DND-41 (cell line): ENCODE measurements around the gene NUCB1.

Source experiments
- EZH2 ChIP-seq: IDR thresholded peaks from 3 replicates; pipeline ENCODE4 v1.6.1; 2012; ENCODE audit warnings: borderline replicate concordance, low read depth, mild to moderate bottlenecking, moderate library complexity, low read length, inconsistent platforms; ENCODE audit not compliant: severe bottlenecking
- TF ChIP-seq, protein P1 (sequence below): IDR thresholded peaks from 2 replicates; pipeline ENCODE4 v1.5.1; 2012; ENCODE audit warnings: borderline replicate concordance, low read length, moderate library complexity, mild to moderate bottlenecking; ENCODE audit not compliant: poor library complexity, severe bottlenecking; ENCODE audit errors: extremely low read depth

DNA sequence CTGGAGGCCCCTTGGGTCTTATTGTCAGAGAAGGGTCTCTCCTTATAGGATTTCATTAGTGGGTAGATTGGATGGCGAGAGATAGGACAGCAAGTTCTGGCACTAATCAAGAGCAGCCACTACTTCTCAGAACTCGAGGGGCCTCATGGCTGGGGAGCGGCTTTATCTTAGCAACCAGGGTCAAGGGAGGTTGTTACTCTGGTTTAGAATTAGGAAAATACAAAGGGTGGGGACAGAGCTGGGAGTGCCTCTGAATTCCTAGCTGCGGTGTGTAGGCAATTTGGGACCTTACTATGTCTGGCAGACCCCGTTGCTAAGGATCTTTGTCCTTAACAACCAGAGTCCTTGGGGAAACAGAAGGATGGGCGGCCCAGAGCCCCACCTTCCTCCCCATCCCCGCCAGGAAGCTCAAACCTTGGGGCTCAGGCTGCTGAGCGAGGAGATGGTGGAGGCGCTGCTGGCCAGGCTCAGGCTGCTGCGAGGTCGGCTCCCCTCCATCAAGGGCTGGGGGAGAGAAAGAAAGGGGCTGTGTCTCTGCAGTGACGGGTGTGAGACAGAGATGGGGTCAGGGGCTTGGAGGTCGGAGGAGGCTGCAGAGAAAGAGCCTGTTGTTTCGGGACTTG, 32.9 kb upstream of the NUCB1 start:
- TF ChIP-seq, protein P1, sequence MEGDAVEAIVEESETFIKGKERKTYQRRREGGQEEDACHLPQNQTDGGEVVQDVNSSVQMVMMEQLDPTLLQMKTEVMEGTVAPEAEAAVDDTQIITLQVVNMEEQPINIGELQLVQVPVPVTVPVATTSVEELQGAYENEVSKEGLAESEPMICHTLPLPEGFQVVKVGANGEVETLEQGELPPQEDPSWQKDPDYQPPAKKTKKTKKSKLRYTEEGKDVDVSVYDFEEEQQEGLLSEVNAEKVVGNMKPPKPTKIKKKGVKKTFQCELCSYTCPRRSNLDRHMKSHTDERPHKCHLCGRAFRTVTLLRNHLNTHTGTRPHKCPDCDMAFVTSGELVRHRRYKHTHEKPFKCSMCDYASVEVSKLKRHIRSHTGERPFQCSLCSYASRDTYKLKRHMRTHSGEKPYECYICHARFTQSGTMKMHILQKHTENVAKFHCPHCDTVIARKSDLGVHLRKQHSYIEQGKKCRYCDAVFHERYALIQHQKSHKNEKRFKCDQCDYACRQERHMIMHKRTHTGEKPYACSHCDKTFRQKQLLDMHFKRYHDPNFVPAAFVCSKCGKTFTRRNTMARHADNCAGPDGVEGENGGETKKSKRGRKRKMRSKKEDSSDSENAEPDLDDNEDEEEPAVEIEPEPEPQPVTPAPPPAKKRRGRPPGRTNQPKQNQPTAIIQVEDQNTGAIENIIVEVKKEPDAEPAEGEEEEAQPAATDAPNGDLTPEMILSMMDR, result no peak
- no peak for TF ChIP-seq EZH2
